ENCODE measurements around the gene IREB2.

Gene IREB2

DNA sequence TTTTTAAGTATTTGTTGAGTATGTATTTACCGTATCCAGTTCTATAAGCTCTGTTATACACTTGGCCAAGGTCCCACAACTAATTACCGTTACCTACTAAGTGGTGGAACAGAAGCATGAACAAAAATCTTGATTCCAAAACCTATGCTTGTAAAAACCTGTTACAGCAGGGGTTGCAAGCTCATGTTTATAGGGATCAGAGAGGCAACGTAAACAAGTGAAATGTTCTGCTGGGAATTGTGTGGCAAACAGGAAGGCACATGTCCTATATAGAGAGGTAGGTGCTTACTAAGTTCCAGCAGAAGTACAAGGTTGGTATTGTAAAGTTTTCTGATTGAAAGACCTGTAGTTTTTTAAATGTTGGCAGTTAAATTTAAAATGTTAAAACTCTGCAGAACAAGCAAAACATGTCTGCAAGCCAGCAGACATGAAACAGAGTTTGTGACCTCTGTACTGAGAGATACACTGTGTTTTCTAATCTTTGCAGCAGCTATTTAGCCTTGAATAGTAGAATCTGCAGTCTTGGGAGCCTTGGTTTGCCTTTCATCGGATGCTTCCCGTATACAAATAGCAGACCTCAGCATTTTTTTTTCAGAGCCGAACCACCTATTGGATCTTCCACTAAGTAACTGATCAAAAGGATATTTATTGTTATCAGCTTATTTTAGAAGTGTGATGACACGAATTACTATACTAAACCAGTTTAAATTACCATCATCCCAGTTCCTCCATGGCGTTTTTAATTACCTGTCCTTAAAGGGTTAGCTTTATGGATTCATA, 11.4 kb downstream of the IREB2 start:
- H3K4me3 ChIP-seq (ENCODE audit: control insufficient read depth, low read depth, low read length): no peak overlapping the region
- TF ChIP-seq, protein P1, sequence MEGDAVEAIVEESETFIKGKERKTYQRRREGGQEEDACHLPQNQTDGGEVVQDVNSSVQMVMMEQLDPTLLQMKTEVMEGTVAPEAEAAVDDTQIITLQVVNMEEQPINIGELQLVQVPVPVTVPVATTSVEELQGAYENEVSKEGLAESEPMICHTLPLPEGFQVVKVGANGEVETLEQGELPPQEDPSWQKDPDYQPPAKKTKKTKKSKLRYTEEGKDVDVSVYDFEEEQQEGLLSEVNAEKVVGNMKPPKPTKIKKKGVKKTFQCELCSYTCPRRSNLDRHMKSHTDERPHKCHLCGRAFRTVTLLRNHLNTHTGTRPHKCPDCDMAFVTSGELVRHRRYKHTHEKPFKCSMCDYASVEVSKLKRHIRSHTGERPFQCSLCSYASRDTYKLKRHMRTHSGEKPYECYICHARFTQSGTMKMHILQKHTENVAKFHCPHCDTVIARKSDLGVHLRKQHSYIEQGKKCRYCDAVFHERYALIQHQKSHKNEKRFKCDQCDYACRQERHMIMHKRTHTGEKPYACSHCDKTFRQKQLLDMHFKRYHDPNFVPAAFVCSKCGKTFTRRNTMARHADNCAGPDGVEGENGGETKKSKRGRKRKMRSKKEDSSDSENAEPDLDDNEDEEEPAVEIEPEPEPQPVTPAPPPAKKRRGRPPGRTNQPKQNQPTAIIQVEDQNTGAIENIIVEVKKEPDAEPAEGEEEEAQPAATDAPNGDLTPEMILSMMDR (IDR thresholded peaks at IDR 0.05; ENCODE audit: control insufficient read depth, insufficient read depth, low read depth, low read length, missing control alignments): no peak
- DNase-seq (ENCODE audit: low read depth): no peak

DNA sequence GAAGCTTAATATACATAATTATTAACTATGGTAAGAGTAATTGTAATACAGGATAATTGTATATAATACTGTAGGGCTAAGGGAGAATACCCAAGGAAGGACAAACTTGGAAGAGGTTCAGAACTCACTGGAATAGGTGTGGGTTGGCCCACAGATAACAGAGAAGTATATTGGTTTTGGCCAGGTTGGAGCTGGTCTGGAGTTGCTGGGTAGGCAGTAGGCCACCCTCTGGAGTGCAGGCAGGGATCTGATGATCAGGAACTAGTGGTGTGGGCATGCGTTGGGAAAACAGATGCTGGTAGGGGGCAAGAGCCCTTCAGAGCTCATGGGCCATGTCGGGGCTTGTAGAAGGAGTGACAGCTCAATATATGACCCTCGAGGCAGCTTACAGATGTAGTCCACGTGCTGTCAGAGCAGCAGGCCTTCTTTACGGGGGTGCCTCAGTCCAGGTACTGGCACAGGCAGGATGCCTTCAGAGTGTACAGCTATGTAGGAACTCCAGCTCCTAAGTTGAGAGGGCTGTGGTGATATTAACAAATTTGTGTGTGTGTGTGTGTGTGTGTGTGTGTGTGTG, 12.4 kb downstream of the IREB2 start:
- TF ChIP-seq, protein P1 (IDR thresholded peaks at IDR 0.05; ENCODE audit: control insufficient read depth, insufficient read depth, low read depth, low read length, missing control alignments): no peak
- no peak for DNase-seq (ENCODE audit: low read depth)
- H3K4me3 ChIP-seq (ENCODE audit: control insufficient read depth, low read depth, low read length): no peak overlapping the region

DNA sequence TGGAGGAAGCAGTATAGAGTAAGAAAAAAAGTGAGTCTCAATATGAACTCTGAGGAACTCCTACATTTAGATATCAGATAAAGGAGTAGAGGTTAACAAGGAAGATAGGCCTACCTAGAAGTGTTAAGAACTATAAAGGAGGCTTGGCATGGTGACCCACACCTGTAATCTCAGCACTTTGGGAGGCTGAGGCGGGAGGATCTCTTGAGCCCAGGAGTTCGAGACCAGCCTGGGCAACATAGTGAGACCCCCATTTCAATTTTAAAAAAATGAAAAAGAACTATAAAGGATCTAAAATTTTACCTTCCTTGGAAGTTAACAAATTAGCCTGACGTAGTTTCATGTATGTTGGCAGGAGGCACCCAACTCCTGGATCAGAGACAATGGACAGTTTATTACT, 14.5 kb downstream of the IREB2 start:
- no peak overlapping the region for H3K4me3 ChIP-seq (ENCODE audit: control insufficient read depth, low read depth, low read length)
- TF ChIP-seq, protein P1 (IDR thresholded peaks at IDR 0.05; ENCODE audit: control insufficient read depth, insufficient read depth, low read depth, low read length, missing control alignments): no peak
- no peak for DNase-seq (ENCODE audit: low read depth)

DNA sequence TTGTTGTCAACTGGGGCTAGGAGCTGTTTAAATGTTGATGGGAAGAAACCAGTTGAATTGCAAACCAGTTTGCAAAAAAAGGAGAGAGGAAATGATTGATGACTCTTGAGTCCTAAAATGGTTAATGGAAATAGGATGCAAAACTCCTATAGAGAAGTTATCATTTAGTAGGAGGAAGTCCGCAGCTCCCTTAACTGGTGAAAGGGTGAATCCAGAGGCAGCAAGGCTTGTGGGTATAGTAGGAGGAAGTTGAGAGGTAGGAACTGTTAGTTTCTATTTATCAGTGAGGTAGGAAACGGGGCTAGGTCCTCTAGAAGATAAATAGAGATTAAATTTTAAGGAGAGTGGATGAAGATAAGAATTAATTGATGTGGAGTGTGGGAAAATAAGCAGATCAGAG, 15.4 kb downstream of the IREB2 start:
- H3K4me3 ChIP-seq (ENCODE audit: control insufficient read depth, low read depth, low read length): no peak overlapping the region
- TF ChIP-seq, protein P1 (IDR thresholded peaks at IDR 0.05; ENCODE audit: control insufficient read depth, insufficient read depth, low read depth, low read length, missing control alignments): no peak
- no peak for DNase-seq (ENCODE audit: low read depth)

DNA sequence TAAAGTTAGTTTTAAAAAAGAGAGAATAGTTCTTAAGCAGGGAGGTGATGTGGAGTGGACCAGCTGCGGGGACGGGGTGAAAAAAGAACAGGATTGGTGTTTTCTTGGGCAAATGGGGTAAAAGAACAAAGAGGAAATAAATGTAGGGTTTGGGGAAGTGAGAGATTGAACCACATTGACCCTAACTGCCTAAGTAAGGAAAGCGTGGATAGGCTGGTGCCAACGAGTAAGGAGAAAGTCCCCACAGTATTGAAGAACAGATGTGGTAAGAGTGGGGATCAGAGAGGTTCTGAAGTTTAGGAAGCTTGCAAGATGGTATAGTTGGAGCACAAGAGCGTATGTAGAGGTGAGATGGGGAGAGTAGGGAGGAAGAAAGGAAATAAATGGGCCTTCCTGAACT, 17.0 kb downstream of the IREB2 start:
- DNase-seq (ENCODE audit: low read depth): no peak

DNA sequence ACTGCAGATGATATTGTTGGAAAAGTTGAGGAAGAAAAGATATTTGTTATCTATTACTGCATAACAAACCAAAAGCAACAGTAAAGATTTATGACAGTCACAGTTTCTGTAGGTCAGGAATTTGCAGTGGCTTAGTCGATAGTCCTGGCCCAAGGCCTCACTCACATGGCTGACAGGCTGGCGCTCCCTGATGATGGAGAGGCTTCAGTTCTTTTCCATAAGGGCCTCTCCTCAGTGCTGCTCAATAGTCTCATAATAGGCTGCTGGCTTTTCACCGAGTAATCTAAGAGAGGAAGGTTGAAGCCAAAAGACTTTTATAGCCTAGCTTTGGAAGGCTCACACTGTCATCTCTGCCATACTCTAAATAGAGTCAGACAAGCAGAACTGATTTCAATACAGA, 17.7 kb downstream of the IREB2 start:
- no peak for DNase-seq (ENCODE audit: low read depth)
- H3K4me3 ChIP-seq (ENCODE audit: control insufficient read depth, low read depth, low read length): no peak overlapping the region
- TF ChIP-seq, protein P1 (IDR thresholded peaks at IDR 0.05; ENCODE audit: control insufficient read depth, insufficient read depth, low read depth, low read length, missing control alignments): no peak

More for the DNA sequence above, 17.0 kb downstream of the IREB2 start:
- TF ChIP-seq, protein P1 (IDR thresholded peaks at IDR 0.05; ENCODE audit: control insufficient read depth, insufficient read depth, low read depth, low read length, missing control alignments): no peak
- no peak overlapping the region for H3K4me3 ChIP-seq (ENCODE audit: control insufficient read depth, low read depth, low read length)

Measured in AG09309 (cell line).